ENCODE measurements around the gene GALNT10. TPM values are rescaled to one million over a fixed set of nuclear protein-coding genes. Genes with fewer than 3 reads are reported as not detected.
A peak's percentile ranks its signal among the peaks of the same experiment; 100 is the strongest.

Gene GALNT10
- polyA plus RNA-seq, 1 of the 3 experiments (the other 2 are of a cell fraction): 56.3 TPM

DNA sequence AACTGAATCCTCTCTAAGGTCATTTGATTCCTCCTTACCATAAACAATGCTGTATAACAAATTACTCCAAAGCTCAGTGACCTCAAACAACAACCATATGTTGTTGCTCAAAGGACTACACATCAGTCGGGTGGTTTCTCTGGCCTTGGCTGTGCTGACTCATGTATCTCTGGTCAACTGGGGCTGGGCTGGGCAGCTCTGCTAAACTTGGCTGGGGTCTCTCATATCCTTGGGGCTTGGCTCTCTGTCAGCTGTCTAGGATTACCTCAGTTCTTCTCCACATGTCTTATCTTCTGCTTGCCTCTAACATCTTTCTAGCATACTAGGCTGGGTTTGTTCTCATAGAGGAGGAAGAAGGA is 86.4 kb downstream of the GALNT10 start:
- Histone ChIP-seq H4K20me1 (ENCODE audit: insufficient read depth) (0 out of 2 replicates have a peak, but pooled peaks cover 3% of the 10 kb centered on the region), H3K4me3 (ENCODE audit: low read depth in 2 of 2, low read length in 1 of 2) (no peak overlapping the region), H2AFZ (ENCODE audit: low read depth) (no peak overlapping the region), H3K9me3 (no peaks in the 10 kb centered on the region), H3K4me2 (0 out of 2 replicates have a peak overlapping the region, but pooled peaks have one; percentile 9), H3K79me2 (ENCODE audit: insufficient read depth) (peaks cover 82% of the 10 kb centered on the region), H3K27ac (ENCODE audit: low read depth in 2 of 2, low read length in 1 of 2) (peak overlapping the region; percentile 44 to 68; a peak in 3 of 4 replicates), H3F3A (replicated peaks; ENCODE audit: insufficient read depth) (peaks cover 14% of the 10 kb centered on the region), H3K27me3 (ENCODE audit: insufficient read depth) (no peaks in the 10 kb centered on the region), H3K36me3 (replicated peaks in 1 of 2; ENCODE audit: control insufficient read depth in 1 of 2, insufficient read depth in 2 of 2, low read length in 1 of 2) (no peaks in the 10 kb centered on the region), H3K9me2 (no peaks in the 10 kb centered on the region), H3K4me1 (ENCODE audit: control insufficient read depth in 1 of 2, insufficient read depth in 2 of 2, low read depth in 1 of 2, low read length in 1 of 2) (peaks cover 14 to 36% of the 10 kb centered on the region in 2 experiments; a peak in 3 of 4 replicates), H3K9ac (no peak overlapping the region)
- TF ChIP-seq SIN3A (IDR thresholded peaks at IDR 0.05; ENCODE audit: borderline replicate concordance, low read depth, low read length) (0 out of 2 replicates have a peak, but pooled peaks have one; percentile 29), EP300 (IDR thresholded peaks at IDR 0.05; ENCODE audit: borderline replicate concordance in 1 of 2, low read depth in 1 of 2, low read length in 1 of 2) (peak in 1 of 2 experiments; percentile 64; a peak in 1 of 4 replicates), POLR2AphosphoS5 (IDR thresholded peaks at IDR 0.05; ENCODE audit: low read depth, low read length) (peak; percentile 46; the same call in 1 of the 2 replicates), JUND (IDR thresholded peaks at IDR 0.05) (peak; percentile 79), RAD21 (IDR thresholded peaks at IDR 0.05; ENCODE audit: low read length) (no peak), RXRA (IDR thresholded peaks at IDR 0.05; ENCODE audit: borderline replicate concordance, low read depth) (peak; percentile 67; the same call in 1 of the 2 replicates), TCF12 (IDR thresholded peaks at IDR 0.05) (peak; percentile 90), FOSL2 (IDR thresholded peaks at IDR 0.05; ENCODE audit: borderline replicate concordance, low read depth) (peak; percentile 69), YY1 (IDR thresholded peaks at IDR 0.05; ENCODE audit: low read depth) (no peak), NFIC (IDR thresholded peaks at IDR 0.05; ENCODE audit: borderline replicate concordance) (peak; percentile 87)
- TF ChIP-seq, protein P1, sequence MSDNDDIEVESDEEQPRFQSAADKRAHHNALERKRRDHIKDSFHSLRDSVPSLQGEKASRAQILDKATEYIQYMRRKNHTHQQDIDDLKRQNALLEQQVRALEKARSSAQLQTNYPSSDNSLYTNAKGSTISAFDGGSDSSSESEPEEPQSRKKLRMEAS (IDR thresholded peaks at IDR 0.05; ENCODE audit: low read depth): peak; percentile 44; the same call in 1 of the 2 replicates
- TF ChIP-seq, protein P2, sequence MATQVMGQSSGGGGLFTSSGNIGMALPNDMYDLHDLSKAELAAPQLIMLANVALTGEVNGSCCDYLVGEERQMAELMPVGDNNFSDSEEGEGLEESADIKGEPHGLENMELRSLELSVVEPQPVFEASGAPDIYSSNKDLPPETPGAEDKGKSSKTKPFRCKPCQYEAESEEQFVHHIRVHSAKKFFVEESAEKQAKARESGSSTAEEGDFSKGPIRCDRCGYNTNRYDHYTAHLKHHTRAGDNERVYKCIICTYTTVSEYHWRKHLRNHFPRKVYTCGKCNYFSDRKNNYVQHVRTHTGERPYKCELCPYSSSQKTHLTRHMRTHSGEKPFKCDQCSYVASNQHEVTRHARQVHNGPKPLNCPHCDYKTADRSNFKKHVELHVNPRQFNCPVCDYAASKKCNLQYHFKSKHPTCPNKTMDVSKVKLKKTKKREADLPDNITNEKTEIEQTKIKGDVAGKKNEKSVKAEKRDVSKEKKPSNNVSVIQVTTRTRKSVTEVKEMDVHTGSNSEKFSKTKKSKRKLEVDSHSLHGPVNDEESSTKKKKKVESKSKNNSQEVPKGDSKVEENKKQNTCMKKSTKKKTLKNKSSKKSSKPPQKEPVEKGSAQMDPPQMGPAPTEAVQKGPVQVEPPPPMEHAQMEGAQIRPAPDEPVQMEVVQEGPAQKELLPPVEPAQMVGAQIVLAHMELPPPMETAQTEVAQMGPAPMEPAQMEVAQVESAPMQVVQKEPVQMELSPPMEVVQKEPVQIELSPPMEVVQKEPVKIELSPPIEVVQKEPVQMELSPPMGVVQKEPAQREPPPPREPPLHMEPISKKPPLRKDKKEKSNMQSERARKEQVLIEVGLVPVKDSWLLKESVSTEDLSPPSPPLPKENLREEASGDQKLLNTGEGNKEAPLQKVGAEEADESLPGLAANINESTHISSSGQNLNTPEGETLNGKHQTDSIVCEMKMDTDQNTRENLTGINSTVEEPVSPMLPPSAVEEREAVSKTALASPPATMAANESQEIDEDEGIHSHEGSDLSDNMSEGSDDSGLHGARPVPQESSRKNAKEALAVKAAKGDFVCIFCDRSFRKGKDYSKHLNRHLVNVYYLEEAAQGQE (IDR thresholded peaks at IDR 0.05; ENCODE audit: low read depth, low read length): no peak
- TF ChIP-seq, protein P3, sequence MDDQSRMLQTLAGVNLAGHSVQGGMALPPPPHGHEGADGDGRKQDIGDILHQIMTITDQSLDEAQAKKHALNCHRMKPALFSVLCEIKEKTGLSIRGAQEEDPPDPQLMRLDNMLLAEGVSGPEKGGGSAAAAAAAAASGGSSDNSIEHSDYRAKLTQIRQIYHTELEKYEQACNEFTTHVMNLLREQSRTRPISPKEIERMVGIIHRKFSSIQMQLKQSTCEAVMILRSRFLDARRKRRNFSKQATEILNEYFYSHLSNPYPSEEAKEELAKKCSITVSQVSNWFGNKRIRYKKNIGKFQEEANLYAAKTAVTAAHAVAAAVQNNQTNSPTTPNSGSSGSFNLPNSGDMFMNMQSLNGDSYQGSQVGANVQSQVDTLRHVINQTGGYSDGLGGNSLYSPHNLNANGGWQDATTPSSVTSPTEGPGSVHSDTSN (IDR thresholded peaks at IDR 0.05): peak; percentile 64
- ChIA-PET POLR2A (no interaction called here), CTCF (interaction anchor here (1.3 kb wide), 1 partner anchor 9 kb away, joined by 5 read pairs; no protein-coding TSS in a partner anchor)
- WGBS (ENCODE audit: low lambda C conversion rate): 8% methylated on average over 1 of the region's 1 CpG
- no peak for DNase-seq
